OCI-LY3 (cell line): ENCODE data around the gene S100A9.

Experiments
- H2AFZ ChIP-seq: fragments of 200-600, 300-600 bp; shearing (Covaris generic); 2 replicates; pipeline ENCODE4 v1.6.0; 2014; ENCODE audit warnings: antibody characterized with exemption, low read depth, low read length
- H3K27ac ChIP-seq: fragments of 200-600, 300-600 bp; sonication (generic); 2 replicates; pipeline ENCODE4 v1.5.1; 2014; ENCODE audit warnings: mild to moderate bottlenecking, low read length, moderate library complexity, mixed read lengths
- H3K27me3 ChIP-seq: fragments of 200-600, 300-600 bp; sonication (generic); 2 replicates; pipeline ENCODE4 v1.6.1; 2014; ENCODE audit warnings: low read depth, low read length, mixed read lengths
- H3K36me3 ChIP-seq: fragments of 200-600, 300-600 bp; sonication (generic); replicated peaks from 2 replicates; pipeline ENCODE3; 2014; ENCODE audit warnings: low read depth, low read length, mixed read lengths
- H3K4me1 ChIP-seq: fragments of 300-600, 200-600 bp; sonication (generic); 2 replicates; pipeline ENCODE4 v1.6.1; 2014; ENCODE audit warnings: low read length, mixed read lengths
- H3K4me2 ChIP-seq: fragments of 200-600, 300-600 bp; sonication (generic); 2 replicates; pipeline ENCODE4 v1.6.1; 2014; ENCODE audit warnings: low read length, mixed read lengths
- H3K4me3 ChIP-seq: fragments of 300-600, 200-600 bp; sonication (generic); 2 replicates; pipeline ENCODE4 v1.5.1; 2014; ENCODE audit warnings: antibody characterized with exemption, mild to moderate bottlenecking, low read length, moderate library complexity
- H3K79me2 ChIP-seq: fragments of 300-600, 200-600 bp; shearing (Covaris generic); 2 replicates; pipeline ENCODE4 v1.6.1; 2014; ENCODE audit warnings: mild to moderate bottlenecking, low read length, mixed read lengths
- H3K9ac ChIP-seq: fragments of 300-600, 200-600 bp; shearing (Covaris generic); 2 replicates; pipeline ENCODE4 v1.6.0; 2014; ENCODE audit warnings: mild to moderate bottlenecking, low read length, moderate library complexity
- H3K9me3 ChIP-seq: fragments of 200-600, 300-600 bp; shearing (Covaris generic); 2 replicates; pipeline ENCODE4 v1.6.1; 2014; ENCODE audit warnings: low read length, mixed read lengths; ENCODE audit not compliant: insufficient read depth
- H4K20me1 ChIP-seq: fragments of 200-600, 300-600 bp; sonication (generic); 2 replicates; pipeline ENCODE4 v1.6.1; 2016; ENCODE audit warnings: low read length, mixed read lengths; ENCODE audit not compliant: insufficient read depth
- CTCF ChIP-seq: fragments of 200-600, 300-600 bp; sonication (generic); IDR thresholded peaks from 2 replicates; pipeline ENCODE4 v1.5.1; 2014; ENCODE audit warnings: antibody characterized with exemption, low read length, low read depth
- EZH2phosphoT487 ChIP-seq: fragments of 200-600 bp; shearing (Covaris generic); IDR thresholded peaks from 2 replicates; pipeline ENCODE4 v1.6.1; 2018; ENCODE audit warnings: antibody characterized with exemption, mixed run types, low read depth

Gene S100A9

GRCh38 chr1:153353226-153353947 is 4.3 kb upstream of the S100A9 start:
- Histone ChIP-seq H3K79me2 (no peaks in the 10 kb centered on the region), H3K9me3 (no peaks in the 10 kb centered on the region), H4K20me1 (no peaks in the 10 kb centered on the region; the same call in 1 of the 2 replicates), H3K4me1 (peaks cover 38% of the 10 kb centered on the region), H3K27ac (no peak overlapping the region), H3K4me2 (no peak overlapping the region), H3K27me3 (peaks cover 35% of the 10 kb centered on the region), H2AFZ (no peak overlapping the region), H3K4me3 (no peak overlapping the region), H3K9ac (no peak overlapping the region), H3K36me3 (no peaks in the 10 kb centered on the region)
- TF ChIP-seq CTCF = peak; percentile 76
- no peak for TF ChIP-seq EZH2phosphoT487

GRCh38 chr1:153354515-153355193 is 3.0 kb upstream of the S100A9 start:
- Histone ChIP-seq H3K27ac (no peak overlapping the region), H3K4me1 (peaks cover 34% of the 10 kb centered on the region), H3K36me3 (no peaks in the 10 kb centered on the region), H3K9ac (no peak overlapping the region), H4K20me1 (no peaks in the 10 kb centered on the region; the same call in 1 of the 2 replicates), H2AFZ (no peak overlapping the region), H3K4me3 (no peak overlapping the region), H3K4me2 (no peak overlapping the region), H3K79me2 (no peaks in the 10 kb centered on the region), H3K27me3 (peaks cover 31% of the 10 kb centered on the region), H3K9me3 (no peaks in the 10 kb centered on the region)
- TF ChIP-seq CTCF (0 out of 2 replicates have a peak, but pooled peaks have one; percentile 19), EZH2phosphoT487 (no peak)

GRCh38 chr1:153355445-153356071 is 2.1 kb upstream of the S100A9 start:
- Histone ChIP-seq H3K79me2 (no peaks in the 10 kb centered on the region), H3K36me3 (no peaks in the 10 kb centered on the region), H3K4me3 (no peak overlapping the region), H3K27ac (no peak overlapping the region), H3K4me1 (peaks cover 34% of the 10 kb centered on the region), H3K9ac (no peak overlapping the region), H2AFZ (no peak overlapping the region), H4K20me1 (no peaks in the 10 kb centered on the region; the same call in 1 of the 2 replicates), H3K27me3 (peaks cover 28% of the 10 kb centered on the region), H3K4me2 (no peak overlapping the region), H3K9me3 (no peaks in the 10 kb centered on the region)
- TF ChIP-seq EZH2phosphoT487 (no peak), CTCF (peak; percentile 92)
